Endothelial cell of umbilical vein (primary cell): Measurements from ENCODE around the gene RNF112. TPM values are rescaled to one million over a fixed set of nuclear protein-coding genes. Genes with fewer than 3 reads are reported as not detected.

ENCODE experiments used
- BruUV-seq: library from RNA; stranded (reverse); fragments of 400-500 nt; replicated peaks from 2 replicates; lab custom pipeline; 2021; lab: Mats Ljungman, UMichigan
- CTCF ChIA-PET: fragments of 300-600, 350-600 bp; sonication (Branson Sonifier 250); formaldehyde crosslinking; loops from one replicate; lab custom pipeline; 2021; ENCODE audit warnings: antibody characterized with exemption, inconsistent platforms; lab: Charles Lee
- POLR2A ChIA-PET: fragments of 300-600, 350-600 bp; sonication (Branson Sonifier 250); formaldehyde crosslinking; loops from one replicate; lab custom pipeline; 2021; ENCODE audit warnings: antibody characterized with exemption, inconsistent platforms; lab: Charles Lee
- DNase-seq: peaks from one replicate; pipeline ENCODE4 v3.0.0-alpha.2; 2011; ENCODE audit warnings: low read depth, low spot score
- FAIRE-seq: peaks from 2 replicates; lab custom pipeline; 2011; peaks lifted over from hg19 to GRCh38; lab: Jason Lieb, UNC
- H2AFZ ChIP-seq: 2 replicates; pipeline ENCODE4 v1.6.0; 2012; ENCODE audit warnings: low read depth, low read length, control low read depth, inconsistent platforms
- H3K27ac ChIP-seq: 2 replicates; pipeline ENCODE4 v1.5.1; 2011; ENCODE audit warnings: low read depth, mild to moderate bottlenecking, control low read depth, low read length, moderate library complexity; ENCODE audit not compliant: insufficient read depth
- H3K27me3 ChIP-seq, 2 experiments: 2 replicates each; pipeline versions ENCODE4 v1.6.0 to v1.6.1; 2011; ENCODE audit warnings: low read length in 2 of 2, mixed read lengths in 1 of 2; ENCODE audit not compliant: control insufficient read depth in 2 of 2, insufficient read depth in 2 of 2
- H3K36me3 ChIP-seq, 2 experiments: 2 replicates in 1 of 2; 3 replicates in 1 of 2; pipeline ENCODE4 v1.5.1; 2011; ENCODE audit warnings: low read length in 2 of 2, mild to moderate bottlenecking in 1 of 2, moderate library complexity in 1 of 2; ENCODE audit not compliant: control insufficient read depth in 2 of 2, insufficient read depth in 2 of 2; ENCODE audit errors: extremely low read depth in 1 of 2
- H3K4me1 ChIP-seq: 3 replicates; pipeline ENCODE4 v1.5.1; 2011; ENCODE audit warnings: mild to moderate bottlenecking, low read length; ENCODE audit not compliant: control insufficient read depth, insufficient read depth; ENCODE audit errors: extremely low read depth
- H3K4me2 ChIP-seq: 2 replicates; pipeline ENCODE4 v1.6.1; 2011; ENCODE audit warnings: low read length, control low read depth, mixed read lengths; ENCODE audit not compliant: insufficient read depth
- H3K4me3 ChIP-seq, 3 experiments: fragments of 200-600 bp in 1 of 3; sonication (generic), shearing (Covaris generic) in 1 of 3; replicated peaks in 1 of 3; 2 replicates each; pipeline ENCODE4 v1.5.1; 2011 to 2016; ENCODE audit warnings: control low read depth in 3 of 3, low read length in 3 of 3, mild to moderate bottlenecking in 2 of 3, inconsistent platforms in 1 of 3, low read depth in 1 of 3, moderate library complexity in 1 of 3; ENCODE audit not compliant: insufficient read depth in 1 of 3
- H3K79me2 ChIP-seq: 2 replicates; pipeline ENCODE4 v1.6.0; 2012; ENCODE audit warnings: low read length, inconsistent platforms; ENCODE audit not compliant: control insufficient read depth, insufficient read depth
- H3K9ac ChIP-seq: replicated peaks from 2 replicates; pipeline ENCODE3; 2011; ENCODE audit warnings: low read length, control low read depth; ENCODE audit not compliant: insufficient read depth; ENCODE audit errors: extremely low read depth
- H3K9me1 ChIP-seq: replicated peaks from 3 replicates; pipeline ENCODE4 v1.6.0; 2011; ENCODE audit warnings: mild to moderate bottlenecking, low read length; ENCODE audit not compliant: control insufficient read depth, insufficient read depth; ENCODE audit errors: extremely low read depth
- H3K9me3 ChIP-seq: replicated peaks from 2 replicates; pipeline ENCODE4 v1.5.1; 2012; ENCODE audit warnings: low read length, inconsistent platforms; ENCODE audit not compliant: control insufficient read depth, insufficient read depth
- H4K20me1 ChIP-seq: replicated peaks from 2 replicates; pipeline ENCODE3; 2011; ENCODE audit warnings: mild to moderate bottlenecking, low read length; ENCODE audit not compliant: control insufficient read depth, insufficient read depth; ENCODE audit errors: extremely low read depth
- CTCF ChIP-seq, 2 donors: IDR thresholded peaks; 1 replicate in 1 of 2; 2 replicates in 1 of 2; pipeline ENCODE4 v1.5.1; 2011; ENCODE audit warnings: low read length in 2 of 2, mild to moderate bottlenecking in 2 of 2, moderate library complexity in 2 of 2, control low read depth in 1 of 2, inconsistent platforms in 1 of 2, low read depth in 1 of 2; ENCODE audit not compliant: insufficient read depth in 1 of 2; ENCODE audit errors: extremely low read depth in 1 of 2
- EZH2 ChIP-seq: IDR thresholded peaks from 2 replicates; pipeline ENCODE4 v1.6.1; 2012; ENCODE audit warnings: borderline replicate concordance, low read depth, mild to moderate bottlenecking, moderate library complexity, low read length, inconsistent platforms; ENCODE audit not compliant: severe bottlenecking
- FOS ChIP-seq: IDR thresholded peaks from 2 replicates; pipeline ENCODE4 v1.6.1; 2011; ENCODE audit warnings: mild to moderate bottlenecking, low read length, moderate library complexity, borderline replicate concordance; ENCODE audit not compliant: insufficient read depth
- GATA2 ChIP-seq: IDR thresholded peaks from 2 replicates; pipeline ENCODE4 v1.7.0; 2011; ENCODE audit warnings: low read depth, mild to moderate bottlenecking, moderate library complexity, mixed read lengths, low read length; ENCODE audit not compliant: insufficient read length, insufficient read depth
- JUN ChIP-seq: IDR thresholded peaks from 2 replicates; pipeline ENCODE4 v1.6.1; 2011; ENCODE audit warnings: borderline replicate concordance, low read depth; ENCODE audit not compliant: insufficient read length, insufficient read depth
- MAX ChIP-seq: IDR thresholded peaks from 2 replicates; pipeline ENCODE4 v1.6.1; 2011; ENCODE audit not compliant: insufficient read depth, insufficient read length
- MYC ChIP-seq: IDR thresholded peaks from one replicate; pipeline ENCODE4 v1.6.1; 2011; ENCODE audit warnings: mild to moderate bottlenecking, low read depth, low read length
- POLR2A ChIP-seq: IDR thresholded peaks from 2 replicates; pipeline ENCODE4 v1.6.1; 2012; ENCODE audit warnings: low read depth, mild to moderate bottlenecking, control low read depth, low read length
- POLR2AphosphoS5 ChIP-seq: IDR thresholded peaks from 2 replicates; pipeline ENCODE4 v1.6.1; 2012; ENCODE audit warnings: low read depth, mild to moderate bottlenecking, control low read depth, low read length, moderate library complexity; ENCODE audit not compliant: insufficient read depth
- dilution Hi-C: fragments of 300-500 bp; cut with MboI; formaldehyde crosslinking; loops from one replicate; pipeline ENCODE4 v1.15.0; 2019; ENCODE audit warnings: low sequenced_read_pairs; ENCODE audit not compliant: extremely low pct_ligation_motif_present
- intact Hi-C: fragments of 100-400 bp; cut with micrococcal nuclease; formaldehyde crosslinking; loops from one replicate; pipeline ENCODE4 v1.10.0; 2022
- polyA plus RNA-seq, 4 experiments: library from polyadenylated mRNA; depleted of rRNA in 3 of 4; stranded (reverse) in 3 of 4; unstranded in 1 of 4; fragments of >200 nt; gene quantifications; 2 replicates each; pipeline versions ENCODE4 v1.2.1 to v1.2.3, GENCODE V29; 2011 to 2012; ENCODE audit warnings: missing spikeins in 1 of 4
- total RNA-seq: library from RNA; stranded (reverse); gene quantifications from 2 replicates; pipeline ENCODE4 v1.2.3, GENCODE V29; 2021

Gene RNF112
- total and polyA plus RNA-seq, 2 donors (not counting 3 experiments of a cell fraction or from before 2014, with no cell fraction given): 0.06 to 0.11 TPM

DNA sequence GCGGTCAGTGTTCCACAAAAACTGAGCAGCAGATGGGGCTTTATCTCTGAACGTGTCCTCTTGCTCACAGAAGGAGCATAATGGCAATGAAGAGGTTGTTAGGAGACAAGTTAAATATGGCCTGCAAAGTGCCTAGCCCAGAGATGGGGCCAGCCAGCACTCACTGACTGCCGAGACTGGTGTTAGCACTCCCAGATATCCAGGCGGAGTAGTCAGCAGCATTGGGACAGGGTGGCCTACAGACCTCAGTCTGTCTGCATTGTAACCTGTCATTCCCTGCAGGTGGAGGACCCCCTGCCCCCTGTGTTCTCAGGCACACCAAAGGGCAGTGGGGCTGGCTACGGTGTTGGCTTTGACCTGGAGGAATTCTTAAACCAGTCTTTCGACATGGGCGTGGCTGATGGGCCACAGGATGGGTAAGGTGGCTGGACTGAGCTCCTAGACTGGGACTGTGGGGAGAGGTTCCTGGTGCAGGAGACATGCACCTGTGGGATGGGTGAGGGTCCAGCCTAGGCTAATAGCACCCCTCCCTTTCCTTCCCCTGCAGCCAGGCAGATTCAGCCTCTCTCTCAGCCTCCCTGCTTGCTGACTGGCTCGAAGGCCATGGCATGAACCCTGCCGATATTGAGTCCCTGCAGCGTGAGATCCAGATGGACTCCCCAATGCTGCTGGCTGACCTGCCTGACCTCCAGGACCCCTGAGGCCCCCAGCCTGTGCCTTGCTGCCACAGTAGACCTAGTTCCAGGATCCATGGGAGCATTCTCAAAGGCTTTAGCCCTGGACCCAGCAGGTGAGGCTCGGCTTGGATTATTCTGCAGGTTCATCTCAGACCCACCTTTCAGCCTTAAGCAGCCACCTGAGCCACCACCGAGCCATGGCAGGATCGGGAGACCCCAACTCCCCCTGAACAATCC is 28.2 kb upstream of the RNF112 start:
- Histone ChIP-seq H3K27ac (no peak overlapping the region), H3K36me3 (peaks cover 13 to 32% of the 10 kb centered on the region in 2 experiments), H3K9me3 (no peaks in the 10 kb centered on the region), H3K4me3 (no peak overlapping the region), H4K20me1 (no peaks in the 10 kb centered on the region), H3K4me1 (peaks cover 7% of the 10 kb centered on the region), H3K9ac (no peak overlapping the region), H3K9me1 (no peaks in the 10 kb centered on the region), H2AFZ (no peak overlapping the region), H3K79me2 (peaks cover 15% of the 10 kb centered on the region), H3K27me3 (no peaks in the 10 kb centered on the region), H3K4me2 (no peak overlapping the region)
- ChIA-PET CTCF (no interaction called here), POLR2A (no interaction called here)
- FAIRE-seq (no peak), DNase-seq (no peak)
- no peak for TF ChIP-seq MAX
- no peak for TF ChIP-seq EZH2
- TF ChIP-seq MYC: no peak
- TF ChIP-seq POLR2AphosphoS5: no peak
- dilution Hi-C loops (no loop called here), intact Hi-C loops (no loop called here)
- no TSS peak for BruUV-seq

GRCh38 chr17:19383681-19384470 is 27.2 kb upstream of the RNF112 start:
- intact Hi-C loops: no loop called here

More at GRCh38 chr17:19383681-19384470, 27.2 kb upstream of the RNF112 start:
- FAIRE-seq (no peak), DNase-seq (no peak)
- H3K9me1 ChIP-seq: no peaks in the 10 kb centered on the region
- H4K20me1 ChIP-seq: no peaks in the 10 kb centered on the region
- peaks cover 7% of the 10 kb centered on the region for H3K4me1 ChIP-seq
- H2AFZ ChIP-seq: no peak overlapping the region
- no peak overlapping the region for H3K27ac ChIP-seq
- POLR2A ChIA-PET: no interaction called here
- TF ChIP-seq MYC (no peak), FOS (no peak), POLR2A (no peak), EZH2 (no peak), JUN (no peak), MAX (no peak), CTCF (IDR thresholded peaks at IDR 0.05; ENCODE audit: extremely low read depth in 1 of 2, insufficient read depth in 1 of 2, low read depth in 1 of 2, low read length in 2 of 2) (no peak), POLR2AphosphoS5 (no peak), GATA2 (no peak)
- dilution Hi-C loops: no loop called here
- CTCF ChIA-PET: no interaction called here
- BruUV-seq: no TSS peak
- H3K4me3 ChIP-seq: no peak overlapping the region
- peaks cover 13% of the 10 kb centered on the region for H3K79me2 ChIP-seq
- H3K36me3 ChIP-seq: peaks cover 13 to 32% of the 10 kb centered on the region in 2 experiments
- H3K27me3 ChIP-seq: no peaks in the 10 kb centered on the region
- H3K9ac ChIP-seq: no peak overlapping the region
- H3K9me3 ChIP-seq: no peaks in the 10 kb centered on the region
- H3K4me2 ChIP-seq: no peak overlapping the region
